ENCODE data around the gene UGT1A9.

Gene UGT1A9

DNA sequence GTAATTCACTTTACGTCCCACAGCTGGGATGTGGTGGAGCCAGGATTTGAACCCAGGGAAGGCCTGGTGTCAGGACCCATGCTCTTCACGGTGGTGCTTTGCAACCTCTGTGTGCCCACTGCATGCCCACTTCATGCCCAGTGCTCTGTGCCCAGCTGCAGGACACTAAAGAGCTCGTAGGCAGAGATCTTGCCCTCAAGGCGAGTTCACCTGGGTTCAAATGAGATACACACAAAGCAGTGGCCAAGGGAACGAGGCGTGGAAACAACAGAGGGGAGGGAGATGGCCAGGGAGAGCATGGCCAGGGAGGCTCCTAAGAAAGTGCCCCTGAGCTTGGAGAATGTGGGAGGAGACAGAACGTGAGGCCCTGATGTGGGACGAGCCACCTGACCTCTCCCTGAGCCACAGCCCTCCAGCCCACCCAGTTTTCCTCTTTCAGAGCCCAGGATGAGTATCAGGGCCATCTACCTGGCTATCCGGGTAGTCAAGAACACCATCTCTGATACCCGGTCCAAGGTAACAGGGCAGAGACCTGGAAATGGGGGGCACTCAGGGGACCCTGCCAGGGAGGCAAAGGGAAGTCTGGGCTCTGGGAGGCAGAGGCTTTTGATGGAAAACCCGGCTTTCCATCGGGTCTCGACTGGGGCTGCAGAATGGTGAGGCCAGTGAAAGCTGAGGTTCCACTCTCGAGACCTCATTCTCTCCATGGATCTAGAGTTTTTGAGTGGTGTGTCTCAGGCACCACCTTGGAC is 126.8 kb downstream of the UGT1A9 start:
- DNase-seq = no peak

DNA sequence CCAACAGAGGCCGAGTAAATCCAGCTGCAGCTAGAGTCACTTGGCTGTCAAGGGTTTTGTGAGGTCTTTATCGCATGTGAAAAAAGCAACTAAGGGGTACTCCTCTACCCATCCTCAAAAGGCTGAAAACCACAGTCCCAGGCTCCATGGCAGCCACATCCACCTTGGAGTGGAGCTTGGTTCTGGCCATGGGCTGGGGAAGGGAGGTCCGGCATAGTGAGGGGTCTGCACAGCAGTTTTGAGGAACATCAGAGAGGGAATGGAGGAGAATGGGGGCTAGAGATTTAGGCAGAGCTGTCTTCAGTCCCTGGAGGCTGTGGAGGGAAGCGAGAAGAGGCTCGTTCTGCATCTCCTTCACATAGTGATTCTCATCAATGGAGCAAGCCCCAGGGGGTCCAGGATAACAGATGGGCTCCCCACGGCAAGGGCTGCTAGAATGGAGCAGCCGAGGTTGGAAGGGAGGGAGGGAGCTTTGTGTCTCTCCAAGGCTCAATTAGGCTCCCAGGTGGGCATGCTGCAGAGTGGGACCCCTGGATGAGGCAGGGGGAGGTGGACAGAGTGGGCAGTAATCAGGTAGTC is 127.5 kb downstream of the UGT1A9 start:
- no peak for DNase-seq

DNA sequence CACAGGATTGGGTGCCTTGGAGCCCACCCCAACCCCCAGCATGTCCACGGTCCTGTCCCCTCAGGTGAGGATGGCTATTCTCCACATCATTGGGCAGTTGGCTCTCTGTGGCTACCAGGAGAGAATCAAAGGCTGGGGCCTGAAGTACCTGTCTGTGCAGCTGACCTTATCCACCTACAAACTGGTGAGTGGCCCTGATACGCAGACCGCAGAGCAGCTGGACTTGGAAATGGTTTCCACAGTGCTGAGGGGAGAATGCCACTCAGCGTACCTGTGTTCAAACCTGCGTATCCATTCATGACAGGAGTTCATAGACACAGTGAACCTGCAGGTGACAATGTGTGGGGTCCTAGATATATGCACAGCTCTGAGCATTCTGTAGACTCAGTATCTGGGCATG is 128.0 kb downstream of the UGT1A9 start:
- DNase-seq = no peak

DNA sequence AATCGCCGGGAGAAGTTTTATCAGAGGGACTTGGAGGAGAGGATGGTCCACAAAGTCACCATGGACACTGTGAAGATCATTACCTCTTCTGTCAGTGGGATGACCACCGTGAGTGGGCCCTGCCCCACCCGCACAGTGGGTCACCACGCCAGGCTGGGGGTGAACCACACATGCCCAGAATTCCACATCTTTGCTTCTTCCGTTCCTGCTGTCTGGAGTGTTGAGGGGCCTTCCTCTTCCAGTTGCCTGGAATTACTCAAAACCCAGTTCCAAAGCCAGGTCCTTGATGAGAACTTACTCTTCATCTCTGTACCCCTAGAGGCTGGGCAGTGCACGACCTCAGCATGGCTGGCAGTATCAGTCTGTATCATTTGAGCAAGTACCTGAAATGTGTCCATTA is 128.5 kb downstream of the UGT1A9 start:
- DNase-seq = no peak

DNA sequence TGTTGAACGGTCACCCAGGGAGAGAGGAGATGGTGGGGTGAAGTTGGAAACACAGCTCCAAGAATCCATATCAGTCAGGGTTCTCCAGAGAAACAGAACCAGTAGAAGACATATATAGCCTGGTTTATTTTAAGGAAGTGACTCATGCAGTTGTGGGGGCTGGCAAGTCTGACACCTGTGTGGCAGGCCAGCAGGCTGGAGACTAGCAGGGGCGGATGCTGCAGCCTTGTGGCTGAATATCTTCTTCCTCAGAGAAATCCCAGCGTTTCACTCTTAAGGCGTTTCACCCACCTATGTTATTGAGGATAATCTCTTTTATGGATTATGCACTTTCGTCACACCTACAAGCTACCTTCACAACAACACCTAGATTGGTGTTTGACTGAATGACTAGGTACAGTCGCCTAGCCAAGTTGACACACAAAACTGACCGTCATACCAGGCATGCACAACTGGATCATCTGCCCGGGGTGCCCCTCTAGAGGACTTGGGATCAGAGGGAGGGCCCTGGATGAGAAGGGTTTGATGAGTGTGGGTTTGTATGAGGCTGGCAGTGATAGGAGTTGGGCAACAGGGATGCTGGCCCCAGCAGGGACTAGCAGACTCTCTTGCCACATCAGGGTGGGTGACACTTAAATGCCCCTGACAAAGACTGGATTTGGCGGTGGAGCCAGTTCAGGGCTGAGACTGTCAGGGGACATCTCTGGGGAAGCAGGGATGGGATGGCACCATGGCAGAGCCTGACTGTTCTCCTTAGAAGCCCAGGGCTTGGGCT is 129.8 kb downstream of the UGT1A9 start:
- DNase-seq = no peak

DNA sequence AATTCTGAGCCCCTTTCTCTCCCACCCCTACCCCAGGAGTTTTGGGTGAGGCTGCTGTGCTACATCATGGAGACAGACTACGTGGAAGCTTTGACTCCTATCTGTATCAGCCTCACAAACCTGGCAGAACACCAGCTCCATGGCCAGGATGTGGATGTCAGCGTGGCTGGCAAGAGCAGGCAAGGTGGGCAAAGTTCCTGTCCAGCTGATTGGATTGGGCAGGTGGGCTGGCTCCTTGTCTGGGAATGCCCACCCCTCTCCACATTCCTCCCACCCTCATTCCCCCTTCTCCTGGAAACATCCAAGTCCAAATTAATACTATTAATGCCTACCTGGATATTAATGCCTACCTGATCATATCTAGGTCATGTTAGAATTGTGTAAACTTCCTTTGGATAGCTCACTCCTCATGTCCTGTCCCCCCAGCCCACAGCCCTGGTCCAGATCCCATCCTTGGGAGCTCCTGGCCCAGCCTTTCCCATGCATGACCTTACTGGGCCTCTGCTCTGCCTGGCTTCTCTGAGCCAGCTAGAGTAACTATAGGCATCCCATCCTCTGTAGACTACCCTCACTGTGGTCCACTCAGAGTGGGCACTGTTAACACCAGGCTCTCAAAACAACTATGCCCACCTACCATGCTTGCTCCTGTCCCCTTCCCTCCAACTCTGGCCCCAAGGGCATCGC is 130.6 kb downstream of the UGT1A9 start:
- DNase-seq = no peak

DNA sequence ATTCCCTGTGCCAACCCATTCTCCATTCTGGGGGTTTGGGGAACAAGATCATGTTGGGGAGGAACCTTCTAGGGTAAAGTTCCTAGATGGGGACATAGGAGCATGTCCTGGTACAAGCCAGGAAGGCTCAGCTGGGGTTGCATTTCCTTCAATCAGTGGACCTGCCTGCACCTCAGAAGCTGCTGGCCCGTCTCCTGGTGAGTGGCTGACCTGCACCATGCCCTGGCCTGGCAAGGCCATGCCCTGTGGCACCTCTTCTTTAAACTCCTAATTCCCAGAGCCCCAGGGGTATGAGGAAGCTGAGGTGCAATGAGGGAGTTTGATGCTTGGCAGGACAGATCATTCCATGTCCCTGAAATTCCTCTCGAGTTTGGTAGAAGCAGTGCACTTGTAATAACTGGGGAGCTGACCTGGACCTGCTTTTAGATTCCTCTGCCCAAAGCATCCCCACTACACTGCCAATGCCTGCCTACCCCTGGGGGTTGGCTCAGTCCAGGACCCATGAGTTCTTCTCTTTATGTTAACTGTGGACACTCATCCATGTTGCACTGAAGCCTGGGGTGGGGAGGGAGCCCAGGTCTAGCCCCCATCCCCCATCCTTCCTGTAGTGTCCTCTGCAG is 131.7 kb downstream of the UGT1A9 start:
- no peak for DNase-seq

DNA sequence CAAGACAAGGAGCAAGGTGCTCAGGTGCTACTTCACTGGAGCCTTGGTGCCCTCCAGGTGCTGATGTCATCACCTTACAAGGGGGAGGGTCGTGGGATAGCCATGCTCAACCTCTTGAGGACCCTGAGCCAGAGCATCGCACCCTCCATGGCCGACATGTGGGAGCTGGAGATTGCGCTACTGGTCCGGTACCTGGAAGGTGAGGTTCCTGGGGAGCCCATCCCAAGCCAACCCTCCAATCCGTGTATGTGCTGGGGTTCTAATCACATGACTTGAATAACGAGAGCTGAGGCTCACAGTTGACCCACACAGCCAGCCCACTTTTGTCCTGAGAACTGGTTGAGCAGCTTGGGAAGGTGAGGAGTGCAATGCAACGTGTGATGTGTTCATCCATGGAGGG is 132.3 kb downstream of the UGT1A9 start:
- no peak for DNase-seq

DNA sequence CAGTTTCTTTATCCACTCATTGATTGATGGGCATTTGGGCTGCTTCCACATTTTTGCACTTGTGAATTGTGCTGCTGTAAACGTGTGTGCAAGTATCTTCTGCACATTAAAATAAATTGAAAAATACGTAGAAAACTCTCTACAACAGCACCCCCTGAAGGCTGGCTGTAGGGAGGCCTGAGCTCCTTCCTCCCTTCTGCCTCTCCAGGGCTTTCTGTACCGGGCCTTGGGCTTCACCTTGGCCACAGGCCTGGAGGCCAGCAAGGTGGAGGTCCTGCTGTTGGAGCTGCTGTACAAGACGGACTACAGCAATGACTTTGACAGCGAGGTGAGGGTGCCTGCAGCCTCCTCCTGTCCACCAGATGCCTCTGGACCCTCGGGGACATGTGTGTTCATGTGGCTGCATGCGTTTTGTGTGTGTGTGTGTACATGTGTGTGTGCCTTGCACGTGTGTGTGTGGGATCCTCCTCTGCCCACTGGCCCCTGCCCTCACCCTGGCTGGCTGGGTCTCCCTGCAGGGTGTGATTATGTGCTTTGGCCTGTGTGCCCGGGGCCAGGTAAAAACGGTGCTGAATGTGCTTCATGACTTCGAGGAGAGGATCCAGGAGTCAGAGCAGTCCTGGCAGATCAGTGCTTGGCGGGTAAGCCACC is 135.6 kb downstream of the UGT1A9 start:
- DNase-seq = no peak

DNA sequence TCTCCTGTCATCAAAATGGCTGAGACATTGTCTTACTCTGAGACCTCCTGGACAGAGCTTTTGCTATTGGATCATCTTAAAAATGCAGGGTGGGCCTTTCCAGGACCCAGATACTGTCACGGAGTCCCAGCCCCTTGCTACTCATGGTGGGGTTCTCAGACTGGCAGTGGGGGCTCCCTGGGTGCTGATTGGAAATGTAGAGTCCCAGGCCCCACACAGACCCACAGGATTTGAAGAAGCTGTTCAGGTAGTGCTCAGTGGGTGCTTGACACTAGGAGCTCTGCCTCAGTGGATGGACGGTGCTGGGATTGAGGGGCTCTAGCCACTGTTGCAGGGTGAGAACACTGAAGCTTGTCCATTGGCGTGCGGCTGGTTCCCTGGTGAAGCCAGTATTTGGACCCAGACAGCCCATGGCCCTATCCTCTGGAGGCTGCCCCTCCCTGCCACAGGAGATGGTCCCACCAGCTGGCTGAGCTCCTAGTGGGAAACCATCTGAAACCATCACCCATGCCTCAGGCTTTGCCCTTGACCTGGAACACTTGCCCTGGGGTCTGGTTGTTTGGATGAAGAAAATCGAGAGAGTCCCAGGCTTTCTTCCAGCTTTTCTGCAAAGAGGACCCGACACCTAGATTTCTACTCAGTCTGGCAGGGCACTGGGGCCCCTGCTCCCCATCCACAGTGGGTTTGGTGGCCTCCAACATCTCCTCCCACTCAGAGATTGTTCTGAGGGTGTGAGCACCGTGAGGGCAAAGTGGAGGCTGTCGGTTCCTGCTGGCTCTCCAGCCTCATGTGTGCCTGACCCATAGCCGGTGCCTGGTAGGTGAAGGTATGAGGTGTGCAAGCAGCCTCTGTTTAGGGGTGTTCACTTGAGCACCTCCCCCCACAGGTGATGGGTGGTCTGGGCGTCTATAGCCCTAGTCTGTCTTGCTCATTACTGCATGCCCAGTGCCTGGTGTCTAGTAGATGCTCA is 136.6 kb downstream of the UGT1A9 start:
- DNase-seq = no peak

DNA sequence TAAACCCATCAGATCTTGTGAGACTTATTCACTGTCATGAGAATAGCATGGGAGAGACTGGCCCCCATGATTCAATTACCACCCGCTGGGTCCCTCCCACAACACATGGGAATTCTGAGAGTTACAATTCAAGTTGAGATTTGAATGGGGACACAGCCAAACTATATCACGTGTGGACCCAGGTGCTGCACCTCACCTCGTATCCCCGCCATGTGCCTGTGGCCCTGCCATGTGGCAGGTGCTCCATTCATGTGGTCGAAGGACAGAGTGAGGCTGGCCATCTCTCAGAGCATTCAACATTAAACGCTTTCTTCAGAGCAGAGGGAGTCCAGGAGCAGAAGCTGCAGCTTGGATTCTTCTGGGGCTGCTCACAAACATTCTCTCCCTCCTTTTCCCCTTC is 138.7 kb downstream of the UGT1A9 start:
- no peak for DNase-seq

DNA sequence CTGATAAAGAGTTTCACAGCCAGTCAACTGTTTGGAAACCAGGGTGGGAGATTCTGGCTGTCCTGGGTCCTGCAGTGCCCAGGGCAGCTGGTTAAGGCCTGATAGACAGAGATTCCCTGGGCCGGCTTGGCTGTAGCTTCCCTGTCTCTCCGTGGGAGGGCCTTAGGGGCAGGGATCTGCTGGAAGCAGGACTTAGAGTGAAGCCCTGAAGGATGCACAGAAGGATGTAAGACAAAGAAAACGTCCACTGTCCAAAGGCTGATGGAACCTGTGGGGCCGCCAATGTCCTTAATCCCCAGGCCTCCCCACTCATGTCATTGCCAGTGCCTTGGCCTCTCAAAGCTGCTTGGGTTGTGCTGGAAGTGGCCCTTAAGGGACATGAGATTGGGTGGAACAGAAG is 139.4 kb downstream of the UGT1A9 start:
- no peak for DNase-seq

DNA sequence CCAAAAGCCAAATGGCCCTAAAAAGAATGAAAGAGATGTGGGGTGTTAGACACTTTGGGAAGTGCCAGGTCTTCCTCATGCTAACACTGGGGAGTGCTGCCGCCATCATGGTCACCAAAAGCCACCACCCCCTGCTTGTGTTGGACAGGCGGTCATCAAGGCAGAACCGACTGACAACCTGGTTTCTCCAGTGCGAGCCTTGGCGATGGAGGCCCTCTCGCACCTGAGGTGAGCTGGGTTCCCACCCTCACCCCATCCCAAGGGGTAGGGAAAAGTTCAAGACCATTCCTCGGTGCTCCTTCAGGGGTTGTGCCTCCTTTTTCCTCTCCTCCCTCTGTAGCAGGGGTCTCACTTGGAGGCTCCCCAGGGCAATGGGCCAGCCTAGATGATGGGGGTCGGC is 140.0 kb downstream of the UGT1A9 start:
- no peak for DNase-seq

DNA sequence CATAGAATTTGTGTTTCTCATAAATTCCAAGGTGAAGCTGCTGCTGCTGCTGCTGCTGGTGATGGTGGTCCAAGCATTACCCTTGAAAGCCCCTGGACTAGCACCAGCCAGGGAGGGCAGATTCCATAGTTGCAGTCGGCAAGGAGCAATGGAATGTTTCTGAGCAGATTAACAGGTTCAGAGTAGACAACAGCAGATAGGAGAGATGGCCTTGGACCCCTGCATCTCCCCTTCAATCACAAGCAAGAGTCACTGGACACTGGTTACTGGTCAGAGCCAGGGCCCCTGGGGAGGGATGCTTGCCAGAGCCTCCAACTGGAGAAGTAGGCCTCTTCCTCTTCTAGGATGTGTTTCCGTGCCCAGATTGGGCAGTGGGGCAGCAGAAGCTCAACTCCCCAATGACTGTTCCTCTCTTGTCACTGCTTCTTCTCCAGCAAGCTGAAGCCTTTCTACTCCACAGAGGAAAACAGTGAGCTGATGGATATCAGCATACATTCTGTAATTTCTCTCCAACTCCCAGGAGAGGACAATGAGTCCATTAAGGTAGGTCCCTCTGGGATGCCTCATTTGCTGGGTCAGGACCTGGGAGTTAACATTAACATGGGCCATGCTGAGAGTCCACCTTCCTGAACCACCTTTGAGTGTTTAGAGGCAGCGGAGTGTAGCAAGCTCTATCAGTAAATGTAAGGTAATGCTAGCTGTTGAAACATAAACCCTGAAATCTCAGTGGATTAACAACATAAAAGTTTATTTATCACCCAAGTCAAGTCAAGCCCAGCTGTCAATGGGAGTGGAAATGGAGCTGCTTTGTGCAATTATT is 141.7 kb downstream of the UGT1A9 start:
- DNase-seq = peak; percentile 34

DNA sequence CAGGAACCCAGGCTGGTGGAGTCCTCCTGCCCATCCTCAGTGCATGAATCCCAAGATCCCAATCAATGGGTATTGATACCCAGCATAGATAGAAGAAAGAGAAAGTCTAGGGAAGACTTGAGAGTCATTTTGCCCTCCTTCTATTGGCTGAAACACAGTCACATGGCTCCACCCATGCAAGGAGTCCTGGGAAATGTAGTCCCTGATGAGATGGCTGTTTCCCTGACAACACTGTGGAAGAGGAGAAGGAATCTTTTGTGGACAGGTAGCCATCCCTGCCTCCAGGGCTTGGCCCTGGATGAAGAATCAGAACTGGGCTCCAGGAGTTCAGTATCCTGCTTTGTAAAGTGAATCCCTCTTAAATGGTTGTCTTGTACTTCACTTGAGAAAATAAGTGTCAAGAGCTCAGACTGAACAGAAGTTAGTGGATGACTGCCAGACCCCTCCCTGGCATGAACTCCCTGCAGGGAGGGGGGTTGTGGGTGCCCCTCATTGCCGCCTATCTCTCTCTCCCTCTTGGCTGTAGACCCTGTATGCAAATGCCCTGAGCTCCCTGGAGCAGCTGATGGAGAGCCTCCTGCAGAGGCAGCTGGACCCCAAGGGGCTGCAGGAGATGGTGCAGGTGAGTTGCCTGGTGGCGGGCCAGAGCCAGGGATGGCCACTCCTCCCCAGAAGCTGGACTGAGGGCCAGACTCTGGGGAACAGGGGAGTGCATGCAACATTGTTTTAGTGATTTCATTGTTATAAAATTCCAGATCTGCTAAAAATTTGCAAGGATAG is 142.5 kb downstream of the UGT1A9 start:
- peak; percentile 33 for DNase-seq

DNA sequence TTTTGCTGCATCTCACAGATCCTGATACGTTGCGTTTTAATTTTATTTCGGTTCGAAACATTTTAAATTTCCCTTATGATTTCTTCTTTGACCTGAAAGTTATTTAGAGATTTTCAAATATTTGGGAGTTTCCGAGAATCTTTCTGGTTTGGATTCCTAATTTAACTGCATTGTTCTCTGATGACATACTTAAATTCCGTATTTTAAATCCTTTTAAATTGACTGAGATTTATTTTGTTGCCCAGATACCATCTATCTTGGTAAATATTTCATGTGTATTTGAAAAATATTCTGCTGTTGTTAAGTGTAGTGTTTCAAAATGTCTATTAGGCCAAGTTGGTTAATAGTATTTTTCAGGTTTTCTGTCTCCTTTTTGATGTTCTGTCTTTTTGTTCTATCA is 144.2 kb downstream of the UGT1A9 start:
- no peak for DNase-seq

DNA sequence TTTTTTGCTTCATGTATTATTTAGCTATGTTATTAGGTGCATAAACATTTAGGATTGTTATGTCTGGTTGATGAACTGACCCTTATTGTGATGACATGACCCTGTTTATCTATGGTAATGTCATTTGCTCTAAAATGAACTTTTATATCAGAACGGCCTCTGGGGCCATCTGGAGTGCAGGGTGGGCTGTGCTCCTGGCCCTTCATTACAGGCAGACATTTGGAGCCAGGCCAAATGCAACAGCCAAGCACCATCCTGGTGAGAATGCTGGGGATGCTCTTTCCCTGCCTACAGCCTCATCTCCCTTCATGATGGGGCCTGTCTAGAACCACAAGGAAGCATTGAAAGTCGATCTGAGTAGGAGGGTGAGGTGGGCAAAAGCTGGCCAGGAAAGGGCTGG is 144.6 kb downstream of the UGT1A9 start:
- DNase-seq = no peak

DNA sequence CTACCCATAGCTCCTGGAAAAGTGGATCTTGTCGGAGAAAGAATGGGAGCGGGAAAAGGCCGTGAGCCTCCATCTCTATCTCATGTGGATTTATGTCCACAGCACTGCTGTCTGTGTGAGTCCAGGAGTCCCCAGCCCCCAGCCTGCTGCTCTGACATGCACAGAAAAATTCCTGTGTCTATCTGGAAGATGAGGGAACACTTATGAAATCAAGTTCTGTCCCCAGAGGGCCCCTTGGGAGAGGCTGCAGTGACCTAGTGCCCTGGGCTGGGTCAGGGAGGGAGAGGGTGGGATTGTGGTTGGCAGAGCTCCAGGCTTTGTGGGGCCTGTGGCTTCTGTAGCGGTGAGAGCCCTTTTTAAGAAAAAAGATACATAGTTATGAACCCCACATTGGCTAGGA is 145.1 kb downstream of the UGT1A9 start:
- DNase-seq = no peak

DNA sequence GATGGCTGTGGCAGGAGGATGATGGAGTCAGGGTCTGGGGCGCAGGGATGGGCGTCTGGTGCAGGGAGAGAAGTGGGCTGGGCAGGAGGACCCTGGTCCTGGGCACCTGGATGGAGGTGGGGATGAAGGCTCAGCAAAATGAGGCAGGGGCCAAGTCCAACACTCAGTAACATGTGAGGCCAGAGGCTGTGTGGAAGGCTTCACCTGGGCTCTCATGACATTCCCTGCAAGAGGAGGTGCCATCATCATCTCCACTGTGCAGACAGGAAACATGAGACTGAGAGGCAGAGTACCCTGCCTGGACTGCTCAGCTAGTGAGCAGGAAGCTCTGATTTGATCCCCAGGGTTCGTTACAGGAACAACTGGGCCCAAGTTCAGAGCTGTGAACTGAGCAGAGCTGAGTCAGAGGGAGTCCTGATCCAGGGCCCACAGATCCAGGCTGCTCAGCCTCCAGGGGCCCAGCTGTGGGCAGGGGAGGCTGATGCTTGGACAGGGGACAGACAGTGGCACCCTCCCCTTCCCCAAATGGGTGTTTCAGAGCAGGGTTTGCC is 145.7 kb downstream of the UGT1A9 start:
- no peak for DNase-seq

Measured in right kidney (tissue), 1 donor.